Rectal smooth muscle tissue (tissue), 1 donor: Measurements from ENCODE around the gene DACT3.

Source experiments
- H3K27ac ChIP-seq: one replicate; pipeline ENCODE4 v1.7.0; 2013; ENCODE audit warnings: low read depth, low read length, inconsistent platforms
- H3K27me3 ChIP-seq: one replicate; pipeline ENCODE4 v1.7.0; 2013; ENCODE audit warnings: low read length; ENCODE audit not compliant: control insufficient read depth, insufficient read depth
- H3K36me3 ChIP-seq: one replicate; pipeline ENCODE4 v1.7.0; 2013; ENCODE audit warnings: low read length; ENCODE audit not compliant: control insufficient read depth, insufficient read depth
- H3K4me1 ChIP-seq: one replicate; pipeline ENCODE4 v1.7.0; 2013; ENCODE audit warnings: low read length; ENCODE audit not compliant: control insufficient read depth, insufficient read depth
- H3K4me3 ChIP-seq: one replicate; pipeline ENCODE4 v1.7.0; 2013; ENCODE audit warnings: low read length
- H3K9ac ChIP-seq: one replicate; pipeline ENCODE4 v1.7.0; 2013; ENCODE audit warnings: low read length

DACT3 gene

GRCh38 chr19:46661020-46661731, at the start of gene DACT3:
DACT3 (minus strand) TSS chr19:46661182; CDS start chr19:46661064, 118 bp downstream.
- Histone ChIP-seq H3K27me3 (peaks cover 3% of the 10 kb centered on the region), H3K4me3 (peak within 1 kb of the TSS; percentile 80), H3K4me1 (peaks cover 5% of the 10 kb centered on the region), H3K9ac (peak within 1 kb of the TSS; percentile 21), H3K36me3 (no peaks in the 10 kb centered on the region), H3K27ac (peak within 1 kb of the TSS; percentile 84)

GRCh38 chr19:46710687-46711086, 49.7 kb upstream of the DACT3 start:
- Histone ChIP-seq H3K4me1 (peaks cover 12% of the 10 kb centered on the region), H3K9ac (no peak overlapping the region), H3K36me3 (peaks cover 10% of the 10 kb centered on the region), H3K27ac (no peak overlapping the region), H3K4me3 (no peak overlapping the region), H3K27me3 (no peaks in the 10 kb centered on the region)

GRCh38 chr19:46704379-46705076, 43.5 kb upstream of the DACT3 start:
- no peak overlapping the region for H3K4me3 ChIP-seq
- H3K36me3 ChIP-seq = peaks cover 18% of the 10 kb centered on the region
- no peaks in the 10 kb centered on the region for H3K27me3 ChIP-seq
- no peak overlapping the region for H3K9ac ChIP-seq
- H3K27ac ChIP-seq = no peak overlapping the region
- no peaks in the 10 kb centered on the region for H3K4me1 ChIP-seq

- Histone ChIP-seq H3K27ac (no peak overlapping the region), H3K4me1 (peaks cover 4% of the 10 kb centered on the region), H3K4me3 (no peak overlapping the region), H3K27me3 (no peaks in the 10 kb centered on the region), H3K36me3 (peaks cover 30% of the 10 kb centered on the region), H3K9ac (no peak overlapping the region)
Observed at GRCh38 chr19:46700704-46701103, 39.7 kb upstream of the DACT3 start.

- Histone ChIP-seq H3K4me3 (no peak overlapping the region), H3K9ac (no peak overlapping the region), H3K27ac (no peak overlapping the region), H3K27me3 (no peaks in the 10 kb centered on the region), H3K36me3 (peaks cover 42% of the 10 kb centered on the region), H3K4me1 (peaks cover 4% of the 10 kb centered on the region)
Observed at GRCh38 chr19:46698395-46699321, 37.7 kb upstream of the DACT3 start.

- H3K9ac ChIP-seq = no peak overlapping the region
- H3K4me3 ChIP-seq = peak overlapping the region; percentile 64
- H3K4me1 ChIP-seq = peaks cover 4% of the 10 kb centered on the region
- no peaks in the 10 kb centered on the region for H3K27me3 ChIP-seq
- no peak overlapping the region for H3K27ac ChIP-seq
- peaks cover 54% of the 10 kb centered on the region for H3K36me3 ChIP-seq
Observed at GRCh38 chr19:46697204-46697960, 36.4 kb upstream of the DACT3 start.

- Histone ChIP-seq H3K27ac (no peak overlapping the region), H3K4me1 (peaks cover 4% of the 10 kb centered on the region), H3K4me3 (peak overlapping the region; percentile 40), H3K9ac (no peak overlapping the region), H3K27me3 (no peaks in the 10 kb centered on the region), H3K36me3 (peaks cover 56% of the 10 kb centered on the region)
Observed at GRCh38 chr19:46696866-46697203, 35.9 kb upstream of the DACT3 start.

- Histone ChIP-seq H3K27ac (no peak overlapping the region), H3K36me3 (peaks cover 58% of the 10 kb centered on the region), H3K4me1 (peaks cover 4% of the 10 kb centered on the region), H3K9ac (no peak overlapping the region), H3K27me3 (no peaks in the 10 kb centered on the region), H3K4me3 (no peak overlapping the region)
Observed at GRCh38 chr19:46696052-46696451, 35.1 kb upstream of the DACT3 start.

GRCh38 chr19:46693760-46694159, 32.8 kb upstream of the DACT3 start:
- peaks cover 62% of the 10 kb centered on the region for H3K36me3 ChIP-seq
- H3K4me3 ChIP-seq = no peak overlapping the region
- H3K9ac ChIP-seq = no peak overlapping the region
- no peaks in the 10 kb centered on the region for H3K27me3 ChIP-seq
- H3K27ac ChIP-seq = no peak overlapping the region
- peaks cover 4% of the 10 kb centered on the region for H3K4me1 ChIP-seq

- H3K9ac ChIP-seq = no peak overlapping the region
- H3K27me3 ChIP-seq = no peaks in the 10 kb centered on the region
- peaks cover 61% of the 10 kb centered on the region for H3K36me3 ChIP-seq
- peaks cover 4% of the 10 kb centered on the region for H3K4me1 ChIP-seq
- no peak overlapping the region for H3K27ac ChIP-seq
- no peak overlapping the region for H3K4me3 ChIP-seq
Observed at GRCh38 chr19:46692918-46693722, 32.1 kb upstream of the DACT3 start.

- H3K36me3 ChIP-seq = peaks cover 65% of the 10 kb centered on the region
Observed at GRCh38 chr19:46691948-46692347, 31.0 kb upstream of the DACT3 start.

More at GRCh38 chr19:46691948-46692347, 31.0 kb upstream of the DACT3 start:
- no peaks in the 10 kb centered on the region for H3K4me1 ChIP-seq
- H3K4me3 ChIP-seq = no peak overlapping the region
- H3K27ac ChIP-seq = no peak overlapping the region
- H3K27me3 ChIP-seq = no peaks in the 10 kb centered on the region
- H3K9ac ChIP-seq = no peak overlapping the region
